Mesenchymal stem cell (in vitro differentiated cells and primary cell): ENCODE results near the gene PRKCA.
A peak's percentile ranks its signal among the peaks of the same experiment; 100 is the strongest.

Experiments
- DNase-seq: peaks from one replicate; pipeline ENCODE4 v3.0.0-alpha.2; 2013
- H2AFZ ChIP-seq: one replicate; pipeline ENCODE4 v1.6.1; 2013; ENCODE audit warnings: low read depth, mild to moderate bottlenecking, control low read depth, inconsistent platforms, low read length, moderate library complexity
- H2AK5ac ChIP-seq: 2 replicates; pipeline ENCODE4 v1.6.1; 2013; ENCODE audit warnings: low read length, moderate library complexity, mild to moderate bottlenecking, inconsistent platforms; ENCODE audit not compliant: severe bottlenecking
- H2BK120ac ChIP-seq: one replicate; pipeline ENCODE4 v1.6.1; 2013; ENCODE audit warnings: low read depth, mild to moderate bottlenecking, inconsistent platforms, low read length, moderate library complexity
- H2BK12ac ChIP-seq, 2 experiments: one replicate each; pipeline ENCODE4 v1.6.1; 2013; ENCODE audit warnings: inconsistent platforms in 2 of 2, low read length in 2 of 2, mild to moderate bottlenecking in 2 of 2, moderate library complexity in 2 of 2, control low read depth in 1 of 2
- H2BK15ac ChIP-seq: one replicate; pipeline ENCODE4 v1.6.1; 2013; ENCODE audit warnings: mild to moderate bottlenecking, low read depth, inconsistent platforms; ENCODE audit not compliant: poor library complexity, severe bottlenecking
- H2BK5ac ChIP-seq: 2 replicates; pipeline ENCODE4 v1.6.1; 2013; ENCODE audit warnings: low read depth, mild to moderate bottlenecking, low read length, control low read depth, inconsistent platforms; ENCODE audit not compliant: poor library complexity, severe bottlenecking
- H3K14ac ChIP-seq, 2 experiments: one replicate each; pipeline ENCODE4 v1.6.1; 2013; ENCODE audit warnings: inconsistent platforms in 2 of 2, low read length in 2 of 2, control low read depth in 1 of 2, mild to moderate bottlenecking in 1 of 2, moderate library complexity in 1 of 2
- H3K18ac ChIP-seq, 2 experiments: one replicate each; pipeline ENCODE4 v1.6.1; 2013; ENCODE audit warnings: inconsistent platforms in 2 of 2, low read length in 2 of 2, control low read depth in 1 of 2, low read depth in 1 of 2, mild to moderate bottlenecking in 1 of 2
- H3K23ac ChIP-seq, 2 experiments: one replicate each; pipeline ENCODE4 v1.6.1; 2013; ENCODE audit warnings: inconsistent platforms in 2 of 2, low read length in 2 of 2, mild to moderate bottlenecking in 2 of 2, moderate library complexity in 2 of 2, control low read depth in 1 of 2
- H3K27ac ChIP-seq: 2 replicates; pipeline ENCODE4 v1.5.1; 2013; ENCODE audit warnings: mild to moderate bottlenecking, moderate library complexity, low read length, control low read depth, inconsistent platforms; ENCODE audit not compliant: poor library complexity, severe bottlenecking
- H3K27me3 ChIP-seq, 2 experiments: 2 replicates each; pipeline versions ENCODE4 v1.6.1 to v1.7.0; 2013; ENCODE audit warnings: low read length in 2 of 2, mild to moderate bottlenecking in 2 of 2, moderate library complexity in 2 of 2, control low read depth in 1 of 2, inconsistent platforms in 1 of 2; ENCODE audit not compliant: control insufficient read depth in 1 of 2, insufficient read depth in 1 of 2
- H3K36me3 ChIP-seq, 2 experiments: 2 replicates each; pipeline versions ENCODE4 v1.6.1 to v1.7.0; 2013; ENCODE audit warnings: low read length in 2 of 2, control low read depth in 1 of 2, inconsistent platforms in 1 of 2, low read depth in 1 of 2, mild to moderate bottlenecking in 1 of 2; ENCODE audit not compliant: insufficient read depth in 2 of 2, control insufficient read depth in 1 of 2
- H3K4ac ChIP-seq, 2 experiments: one replicate each; pipeline ENCODE4 v1.6.1; 2013; ENCODE audit warnings: inconsistent platforms in 2 of 2, low read length in 2 of 2, mild to moderate bottlenecking in 2 of 2, moderate library complexity in 2 of 2, control low read depth in 1 of 2, low read depth in 1 of 2
- H3K4me1 ChIP-seq: 2 replicates; pipeline ENCODE4 v1.6.1; 2013; ENCODE audit warnings: low read depth, low read length, control low read depth; ENCODE audit not compliant: control insufficient read depth, insufficient read depth
- H3K4me2 ChIP-seq: 2 replicates; pipeline ENCODE4 v1.6.1; 2013; ENCODE audit warnings: low read length, mild to moderate bottlenecking, inconsistent platforms; ENCODE audit not compliant: poor library complexity, severe bottlenecking
- H3K4me3 ChIP-seq, 2 experiments: 2 replicates each; pipeline versions ENCODE4 v1.5.1 to v1.7.0; 2013; ENCODE audit warnings: low read length in 2 of 2, mild to moderate bottlenecking in 2 of 2, control low read depth in 1 of 2, low read depth in 1 of 2; ENCODE audit not compliant: insufficient read depth in 1 of 2
- H3K79me1 ChIP-seq: replicated peaks from 2 replicates; pipeline ENCODE4 v1.6.1; 2013; ENCODE audit warnings: mild to moderate bottlenecking, control low read depth, low read length, inconsistent platforms; ENCODE audit not compliant: poor library complexity, severe bottlenecking
- H3K9ac ChIP-seq: 2 replicates; pipeline ENCODE4 v1.7.0; 2013; ENCODE audit warnings: mild to moderate bottlenecking, low read length, moderate library complexity
- H3K9me3 ChIP-seq: 2 replicates; pipeline ENCODE4 v1.7.0; 2013; ENCODE audit warnings: mild to moderate bottlenecking, low read length; ENCODE audit not compliant: control insufficient read depth
- H4K8ac ChIP-seq: one replicate; pipeline ENCODE4 v1.6.1; 2013; ENCODE audit warnings: inconsistent platforms, mild to moderate bottlenecking, low read length, moderate library complexity
- H4K91ac ChIP-seq: one replicate; pipeline ENCODE4 v1.6.1; 2013; ENCODE audit warnings: mild to moderate bottlenecking, low read length, inconsistent platforms
- WGBS: methylation state at CpG from one replicate; pipeline ENCODE4 v1.1.7; 2013; ENCODE audit warnings: mixed read lengths; 5-methylcytosine and 5-hydroxymethylcytosine counted together

PRKCA gene

DNA sequence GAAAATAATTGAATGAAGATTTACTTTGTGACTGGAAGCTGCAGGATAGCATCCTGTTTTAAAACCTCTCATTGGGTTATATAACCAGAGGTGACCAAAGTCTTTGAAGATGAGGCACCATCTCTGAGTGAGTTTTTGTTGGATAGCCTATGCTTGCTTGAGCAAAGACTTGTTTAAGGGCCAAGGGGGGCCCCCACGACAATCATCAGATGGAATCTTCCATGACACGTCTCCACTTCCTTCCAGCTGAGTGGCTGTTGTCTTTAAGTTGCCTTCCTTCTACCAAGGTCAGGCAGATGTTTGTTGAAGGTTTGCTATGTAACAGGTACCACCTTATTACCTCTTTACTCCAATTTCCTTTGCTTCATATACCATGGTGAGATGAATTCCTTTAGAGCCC, 188.8 kb downstream of the PRKCA start:
- H3K4me2 ChIP-seq, result no peak overlapping the region
- no peak overlapping the region for H2BK120ac ChIP-seq
- no peak overlapping the region for H3K4me3 ChIP-seq
- H3K9ac ChIP-seq, result no peak overlapping the region
- no peak for DNase-seq
- H2AK5ac ChIP-seq, result no peak overlapping the region
- no peak overlapping the region for H3K4ac ChIP-seq
- peaks cover 20% of the 10 kb centered on the region for H3K79me1 ChIP-seq
- H3K9me3 ChIP-seq, result no peaks in the 10 kb centered on the region
- no peak overlapping the region for H4K91ac ChIP-seq
- H3K4me1 ChIP-seq, result peaks cover 11% of the 10 kb centered on the region
- H4K8ac ChIP-seq, result no peak overlapping the region
- no peak overlapping the region for H2BK15ac ChIP-seq
- H3K36me3 ChIP-seq, result no peaks in the 10 kb centered on the region
- H3K23ac ChIP-seq, result no peak overlapping the region
- H2AFZ ChIP-seq, result no peak overlapping the region
- H2BK12ac ChIP-seq, result no peak overlapping the region
- H2BK5ac ChIP-seq, result no peak overlapping the region
- H3K27me3 ChIP-seq, result no peaks in the 10 kb centered on the region
- H3K14ac ChIP-seq, result no peak overlapping the region
- no peak overlapping the region for H3K27ac ChIP-seq
- H3K18ac ChIP-seq, result no peak overlapping the region
- WGBS, result 77% methylated on average over 2 of the region's 2 CpGs

DNA sequence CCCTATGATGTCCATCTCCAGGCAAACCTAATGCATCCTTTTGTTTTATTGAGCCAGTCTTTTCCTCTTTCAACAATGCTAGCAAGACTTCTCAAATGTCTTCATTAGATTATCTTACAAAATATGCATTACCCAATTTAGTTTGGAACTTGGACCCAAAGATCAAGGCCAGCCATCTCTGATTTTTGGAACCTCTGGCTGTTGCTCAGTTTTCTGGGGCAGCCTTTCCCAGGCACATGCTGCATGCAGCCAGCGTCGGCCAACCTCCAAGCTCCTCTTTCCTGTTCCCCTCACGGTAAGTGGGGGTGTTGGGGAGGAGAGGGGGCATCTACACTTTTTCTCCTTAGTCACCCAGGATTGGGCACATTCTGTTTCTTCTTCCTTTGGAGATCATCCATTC, 189.3 kb downstream of the PRKCA start:
- Histone ChIP-seq H3K9ac (no peak overlapping the region), H3K27ac (no peak overlapping the region), H3K4ac (peak overlapping the region in 1 of 2 experiments; percentile 88), H3K4me1 (peaks cover 11% of the 10 kb centered on the region), H2AFZ (no peak overlapping the region), H3K36me3 (no peaks in the 10 kb centered on the region), H3K23ac (no peak overlapping the region), H2BK15ac (no peak overlapping the region), H2BK5ac (no peak overlapping the region), H3K4me3 (no peak overlapping the region), H3K9me3 (no peaks in the 10 kb centered on the region), H3K4me2 (no peak overlapping the region), H3K14ac (peak overlapping the region in 1 of 2 experiments; percentile 55), H4K8ac (no peak overlapping the region), H4K91ac (no peak overlapping the region), H3K79me1 (peaks cover 17% of the 10 kb centered on the region), H2BK120ac (no peak overlapping the region), H2AK5ac (peak overlapping the region; percentile 12), H3K27me3 (no peaks in the 10 kb centered on the region), H3K18ac (peak overlapping the region; percentile 4 to 82), H2BK12ac (peak overlapping the region; percentile 6 to 86)
- DNase-seq, result no peak
- WGBS, result no CpG with 5 or more reads among the region's 3 CpGs

DNA sequence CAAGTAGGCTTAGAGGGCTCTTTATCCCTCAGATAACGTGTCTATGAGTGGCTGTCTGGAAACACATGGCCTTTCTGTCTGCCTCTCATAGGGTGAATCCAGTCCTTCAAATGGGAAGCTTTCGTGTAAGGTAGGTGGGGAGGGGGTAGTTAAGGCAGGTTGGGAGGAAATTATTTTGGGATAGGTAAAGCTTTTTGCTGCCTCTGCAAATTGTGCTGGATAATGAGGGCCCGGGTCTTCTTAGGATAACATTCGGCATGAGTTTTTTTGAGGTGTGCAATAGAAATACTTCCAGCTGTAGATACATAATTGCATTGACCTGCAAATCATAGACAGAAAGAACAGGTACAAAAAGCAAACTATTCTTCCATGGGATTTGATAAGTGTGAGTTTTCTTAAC, 189.7 kb downstream of the PRKCA start:
- Histone ChIP-seq H3K14ac (no peak overlapping the region), H3K79me1 (peaks cover 21% of the 10 kb centered on the region), H3K23ac (no peak overlapping the region), H3K9ac (peak overlapping the region; percentile 82), H3K4me1 (peaks cover 11% of the 10 kb centered on the region), H3K4me3 (no peak overlapping the region), H3K36me3 (no peaks in the 10 kb centered on the region), H2BK120ac (no peak overlapping the region), H3K18ac (peak overlapping the region; percentile 4 to 82), H2AK5ac (peak overlapping the region; percentile 12), H3K27me3 (no peaks in the 10 kb centered on the region), H4K8ac (no peak overlapping the region), H3K4me2 (no peak overlapping the region), H2BK12ac (peak overlapping the region; percentile 6 to 86), H4K91ac (no peak overlapping the region), H3K4ac (peak overlapping the region in 1 of 2 experiments; percentile 88), H2BK5ac (no peak overlapping the region), H3K9me3 (no peaks in the 10 kb centered on the region), H2AFZ (no peak overlapping the region), H3K27ac (no peak overlapping the region), H2BK15ac (no peak overlapping the region)
- WGBS, result 86% methylated on average over 4 of the region's 4 CpGs
- no peak for DNase-seq

DNA sequence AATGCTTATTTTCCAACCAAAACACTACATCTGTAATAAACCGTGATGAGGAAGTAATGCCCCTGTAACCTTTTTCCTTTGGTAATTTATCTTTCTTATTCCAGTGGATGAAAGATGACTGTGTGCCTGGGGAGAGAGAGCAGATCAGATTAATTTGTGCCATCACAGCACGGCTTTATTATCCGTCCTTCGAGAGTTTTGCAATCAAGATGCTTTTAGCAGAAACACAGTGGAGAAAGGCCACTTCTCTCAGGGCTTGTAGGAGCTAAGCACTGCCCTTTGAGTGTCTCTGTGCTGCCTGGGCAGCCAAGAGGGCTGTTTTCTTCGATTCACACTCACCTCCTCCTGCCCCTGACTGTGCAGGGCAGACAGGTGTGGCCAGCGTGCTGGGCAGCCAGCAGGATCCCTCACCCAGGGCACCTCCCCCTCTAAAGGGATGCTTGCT, 190.2 kb downstream of the PRKCA start:
- Histone ChIP-seq H3K9me3 (no peaks in the 10 kb centered on the region), H4K8ac (peak overlapping the region; percentile 81), H3K23ac (no peak overlapping the region), H2BK120ac (peak overlapping the region; percentile 64), H3K79me1 (peaks cover 20% of the 10 kb centered on the region), H3K36me3 (peaks cover 0 to under 1% of the 10 kb centered on the region in 2 experiments), H3K27me3 (no peaks in the 10 kb centered on the region), H3K14ac (peak overlapping the region in 1 of 2 experiments; percentile 78), H3K4me3 (no peak overlapping the region), H3K4me1 (peaks cover 11% of the 10 kb centered on the region), H2BK15ac (peak overlapping the region; percentile 2), H2BK5ac (no peak overlapping the region), H3K27ac (peak overlapping the region; percentile 46), H3K4me2 (no peak overlapping the region), H3K18ac (peak overlapping the region; percentile 92), H3K9ac (peak overlapping the region; percentile 82), H2AK5ac (peak overlapping the region; percentile 29), H3K4ac (peak overlapping the region in 1 of 2 experiments; percentile 94), H2BK12ac (peak overlapping the region; percentile 75 to 85), H2AFZ (no peak overlapping the region), H4K91ac (peak overlapping the region; percentile 93)
- DNase-seq, result peak; percentile 53
- WGBS, result 45% methylated on average over 4 of the region's 6 CpGs
